ENCODE results near the gene UGGT1.
"Not testable (repeated sequence)": the region's sequence is repeated elsewhere in the genome, so short reads cannot be mapped to it uniquely, and the experiment has no call there.

Gene UGGT1

DNA sequence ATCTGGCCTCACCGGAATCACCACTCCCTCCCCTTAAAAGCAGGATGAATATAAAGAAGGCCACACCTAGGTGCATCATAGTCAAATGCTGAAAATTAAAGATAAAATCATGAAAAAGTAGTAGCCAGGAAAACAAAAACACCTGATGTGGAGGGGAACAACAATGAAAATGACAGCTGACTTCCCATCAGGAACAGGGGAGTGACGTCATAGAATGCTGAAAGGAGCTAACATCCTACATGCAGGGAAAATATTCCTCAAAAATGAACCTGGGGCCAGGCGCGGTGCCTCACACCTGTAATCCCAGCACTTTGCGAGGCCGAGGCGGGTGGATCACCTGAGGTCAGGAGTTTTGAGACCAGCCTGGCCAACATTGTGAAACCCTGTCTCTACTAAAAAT lies 108.1 kb downstream of the UGGT1 start:
- Histone ChIP-seq H3K9ac (ENCODE audit: low read depth, low read length) (no peak overlapping the region), H3K9me3 (replicated peaks; ENCODE audit: low read length) (no peaks in the 10 kb centered on the region), H3K4me1 (ENCODE audit: control insufficient read depth, insufficient read depth, low read length) (no peaks in the 10 kb centered on the region), H3K4me3 (ENCODE audit: low read length) (no peak overlapping the region), H3K36me3 (ENCODE audit: insufficient read depth, low read length) (peaks cover 3% of the 10 kb centered on the region), H3K4me2 (ENCODE audit: low read length) (no peak overlapping the region), H3K27me3 (ENCODE audit: control insufficient read depth, insufficient read depth, low read length) (peaks cover 3% of the 10 kb centered on the region)

- Histone ChIP-seq H3K9me3 (replicated peaks; ENCODE audit: low read length) (no peaks in the 10 kb centered on the region), H3K4me1 (ENCODE audit: control insufficient read depth, insufficient read depth, low read length) (no peaks in the 10 kb centered on the region), H3K27me3 (ENCODE audit: control insufficient read depth, insufficient read depth, low read length) (peaks cover 3% of the 10 kb centered on the region), H3K4me2 (ENCODE audit: low read length) (no peak overlapping the region), H3K4me3 (ENCODE audit: low read length) (no peak overlapping the region), H3K36me3 (ENCODE audit: insufficient read depth, low read length) (no peaks in the 10 kb centered on the region), H3K9ac (ENCODE audit: low read depth, low read length) (no peak overlapping the region)
These were observed 111.8 kb downstream of the UGGT1 start for GRCh38 chr2:128202791-128203190.

DNA sequence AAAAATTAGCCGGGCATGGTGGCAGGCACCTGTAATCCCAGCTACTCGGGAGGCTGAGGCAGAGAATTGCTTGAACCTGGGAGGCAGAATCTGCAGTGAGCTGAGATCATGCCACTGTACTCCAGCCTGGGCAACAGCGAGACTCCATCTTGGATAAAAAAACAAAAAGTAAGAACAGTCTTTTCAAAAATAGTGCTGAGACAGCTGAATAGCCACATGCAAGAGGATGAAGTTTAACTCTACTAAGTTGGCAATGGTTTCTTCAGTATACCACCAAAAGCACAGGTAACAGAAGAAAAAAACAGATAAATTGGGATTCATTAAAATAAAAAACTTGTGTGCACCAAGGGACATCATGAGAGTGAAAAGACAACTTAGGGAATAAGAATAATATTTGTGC lies 115.2 kb downstream of the UGGT1 start:
- no peaks in the 10 kb centered on the region for H3K4me1 ChIP-seq (ENCODE audit: control insufficient read depth, insufficient read depth, low read length)
- H3K4me3 ChIP-seq (ENCODE audit: low read length), result no peak overlapping the region
- no peak overlapping the region for H3K9ac ChIP-seq (ENCODE audit: low read depth, low read length)
- H3K4me2 ChIP-seq (ENCODE audit: low read length), result no peak overlapping the region
- H3K9me3 ChIP-seq (replicated peaks; ENCODE audit: low read length), result no peaks in the 10 kb centered on the region
- H3K36me3 ChIP-seq (ENCODE audit: insufficient read depth, low read length), result no peaks in the 10 kb centered on the region
- peaks cover 3% of the 10 kb centered on the region for H3K27me3 ChIP-seq (ENCODE audit: control insufficient read depth, insufficient read depth, low read length)

- no peaks in the 10 kb centered on the region for H3K4me1 ChIP-seq (ENCODE audit: control insufficient read depth, insufficient read depth, low read length)
- peaks cover 2% of the 10 kb centered on the region for H3K27me3 ChIP-seq (ENCODE audit: control insufficient read depth, insufficient read depth, low read length)
- no peak overlapping the region for H3K9ac ChIP-seq (ENCODE audit: low read depth, low read length)
- H3K4me2 ChIP-seq (ENCODE audit: low read length), result no peak overlapping the region
- H3K4me3 ChIP-seq (ENCODE audit: low read length), result no peak overlapping the region
- H3K9me3 ChIP-seq (replicated peaks; ENCODE audit: low read length), result no peaks in the 10 kb centered on the region
- H3K36me3 ChIP-seq (ENCODE audit: insufficient read depth, low read length), result no peaks in the 10 kb centered on the region
These were observed 117.0 kb downstream of the UGGT1 start for GRCh38 chr2:128208023-128208422.

- H3K36me3 ChIP-seq (ENCODE audit: insufficient read depth, low read length); H3K4me1 ChIP-seq (ENCODE audit: control insufficient read depth, insufficient read depth, low read length); H3K9me3 ChIP-seq (replicated peaks; ENCODE audit: low read length); H3K4me2 ChIP-seq (ENCODE audit: low read length); H3K9ac ChIP-seq (ENCODE audit: low read depth, low read length); H3K4me3 ChIP-seq (ENCODE audit: low read length); H3K27me3 ChIP-seq (ENCODE audit: control insufficient read depth, insufficient read depth, low read length): not testable (repeated sequence)
These were observed 117.8 kb downstream of the UGGT1 start for GRCh38 chr2:128208631-128209324.

DNA sequence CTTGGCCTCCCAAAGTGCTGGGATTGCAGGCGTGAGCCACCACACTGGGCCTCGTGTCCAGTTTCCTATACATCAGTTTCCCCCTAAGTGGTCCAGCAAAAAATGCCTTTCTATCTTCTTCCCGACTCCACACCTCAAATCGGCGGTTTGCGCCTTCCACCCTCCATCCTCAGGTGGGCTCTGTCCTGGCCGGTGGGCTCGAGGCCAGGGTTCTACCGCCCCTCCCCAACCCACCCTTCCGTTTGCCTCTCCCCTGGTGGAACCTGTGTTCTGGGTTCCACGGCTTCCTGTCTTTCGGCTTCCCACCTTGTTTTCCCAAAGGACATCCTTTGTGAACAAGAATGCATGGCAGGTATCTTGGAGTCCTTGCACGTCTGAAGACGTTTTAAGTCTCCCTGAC lies 123.3 kb downstream of the UGGT1 start:
- H3K4me2 ChIP-seq (ENCODE audit: low read length), result no peak overlapping the region

GRCh38 chr2:128214866-128215460 lies 124.0 kb downstream of the UGGT1 start:
- no peaks in the 10 kb centered on the region for H3K4me1 ChIP-seq (ENCODE audit: control insufficient read depth, insufficient read depth, low read length)
- H3K4me3 ChIP-seq (ENCODE audit: low read length), result no peak overlapping the region
- H3K9ac ChIP-seq (ENCODE audit: low read depth, low read length), result no peak overlapping the region
- H3K27me3 ChIP-seq (ENCODE audit: control insufficient read depth, insufficient read depth, low read length), result peaks cover 6% of the 10 kb centered on the region
- H3K9me3 ChIP-seq (replicated peaks; ENCODE audit: low read length), result no peaks in the 10 kb centered on the region
- no peak overlapping the region for H3K4me2 ChIP-seq (ENCODE audit: low read length)
- no peaks in the 10 kb centered on the region for H3K36me3 ChIP-seq (ENCODE audit: insufficient read depth, low read length)

More for the DNA sequence above, 123.3 kb downstream of the UGGT1 start:
- H3K9me3 ChIP-seq (replicated peaks; ENCODE audit: low read length), result no peaks in the 10 kb centered on the region
- no peak overlapping the region for H3K4me3 ChIP-seq (ENCODE audit: low read length)
- no peaks in the 10 kb centered on the region for H3K36me3 ChIP-seq (ENCODE audit: insufficient read depth, low read length)
- no peak overlapping the region for H3K9ac ChIP-seq (ENCODE audit: low read depth, low read length)
- H3K27me3 ChIP-seq (ENCODE audit: control insufficient read depth, insufficient read depth, low read length), result peaks cover 3% of the 10 kb centered on the region
- no peaks in the 10 kb centered on the region for H3K4me1 ChIP-seq (ENCODE audit: control insufficient read depth, insufficient read depth, low read length)

- Histone ChIP-seq H3K4me1 (ENCODE audit: control insufficient read depth, insufficient read depth, low read length) (no peaks in the 10 kb centered on the region), H3K9me3 (replicated peaks; ENCODE audit: low read length) (no peaks in the 10 kb centered on the region), H3K4me2 (ENCODE audit: low read length) (no peak overlapping the region), H3K36me3 (ENCODE audit: insufficient read depth, low read length) (no peaks in the 10 kb centered on the region), H3K4me3 (ENCODE audit: low read length) (no peak overlapping the region), H3K27me3 (ENCODE audit: control insufficient read depth, insufficient read depth, low read length) (peaks cover 10% of the 10 kb centered on the region), H3K9ac (ENCODE audit: low read depth, low read length) (no peak overlapping the region)
These were observed 125.1 kb downstream of the UGGT1 start for GRCh38 chr2:128215897-128216642.

- Histone ChIP-seq H3K4me2 (ENCODE audit: low read length) (no peak overlapping the region), H3K27me3 (ENCODE audit: control insufficient read depth, insufficient read depth, low read length) (peaks cover 10% of the 10 kb centered on the region), H3K36me3 (ENCODE audit: insufficient read depth, low read length) (no peaks in the 10 kb centered on the region), H3K9ac (ENCODE audit: low read depth, low read length) (no peak overlapping the region), H3K4me1 (ENCODE audit: control insufficient read depth, insufficient read depth, low read length) (no peaks in the 10 kb centered on the region), H3K4me3 (ENCODE audit: low read length) (no peak overlapping the region), H3K9me3 (replicated peaks; ENCODE audit: low read length) (no peaks in the 10 kb centered on the region)
These were observed 126.7 kb downstream of the UGGT1 start for GRCh38 chr2:128217671-128218070.

GRCh38 chr2:128219891-128220290 lies 128.9 kb downstream of the UGGT1 start:
- Histone ChIP-seq H3K4me3 (ENCODE audit: low read length) (no peak overlapping the region), H3K9ac (ENCODE audit: low read depth, low read length) (no peak overlapping the region), H3K4me2 (ENCODE audit: low read length) (no peak overlapping the region), H3K4me1 (ENCODE audit: control insufficient read depth, insufficient read depth, low read length) (no peaks in the 10 kb centered on the region), H3K36me3 (ENCODE audit: insufficient read depth, low read length) (no peaks in the 10 kb centered on the region), H3K27me3 (ENCODE audit: control insufficient read depth, insufficient read depth, low read length) (peaks cover 10% of the 10 kb centered on the region), H3K9me3 (replicated peaks; ENCODE audit: low read length) (no peaks in the 10 kb centered on the region)

DNA sequence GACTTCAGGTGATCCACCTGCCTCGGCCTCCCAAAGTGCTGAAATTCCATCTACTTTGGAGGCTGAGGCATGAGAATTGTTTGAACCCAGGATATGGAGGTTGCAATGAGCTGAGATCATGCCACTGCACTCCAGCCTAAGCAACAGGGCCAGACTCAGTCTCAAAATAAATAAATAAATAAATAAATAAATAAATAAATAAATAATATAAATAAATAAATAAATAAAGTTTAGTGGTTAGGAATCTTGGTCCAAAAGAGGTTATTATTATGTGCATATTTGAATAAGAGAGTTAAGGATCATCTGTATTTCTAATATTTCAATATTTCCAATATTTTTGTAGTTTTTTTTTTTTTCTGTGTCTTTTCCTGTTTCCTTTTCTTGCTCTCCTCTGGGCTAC lies 136.9 kb downstream of the UGGT1 start:
- Histone ChIP-seq H3K4me2 (ENCODE audit: low read length) (no peak overlapping the region), H3K36me3 (ENCODE audit: insufficient read depth, low read length) (no peaks in the 10 kb centered on the region), H3K27me3 (ENCODE audit: control insufficient read depth, insufficient read depth, low read length) (peaks cover 6% of the 10 kb centered on the region), H3K4me3 (ENCODE audit: low read length) (no peak overlapping the region), H3K9ac (ENCODE audit: low read depth, low read length) (no peak overlapping the region), H3K9me3 (replicated peaks; ENCODE audit: low read length) (no peaks in the 10 kb centered on the region), H3K4me1 (ENCODE audit: control insufficient read depth, insufficient read depth, low read length) (peaks cover 8% of the 10 kb centered on the region)
